Smooth muscle cell (in vitro differentiated cells): Measurements from ENCODE around the gene PARD6B. TPM values are rescaled to one million over a fixed set of nuclear protein-coding genes. Genes with fewer than 3 reads are reported as not detected.

Source experiments
- DNase-seq: peaks from one replicate; lab custom pipeline; 2025; ENCODE audit not compliant: unreplicated experiment; lab: John Stamatoyannopoulos, UW
- H2AFZ ChIP-seq: fragments of 200-600 bp; sonication (generic); 2 replicates; pipeline ENCODE4 v1.6.0; 2016; ENCODE audit warnings: antibody characterized with exemption, low read depth, mild to moderate bottlenecking
- H3F3A ChIP-seq: fragments of 200-600 bp; sonication (generic); 2 replicates; pipeline ENCODE4 v1.6.0; 2017; ENCODE audit warnings: antibody characterized with exemption, low read depth
- H3K27ac ChIP-seq: fragments of 200-600 bp; sonication (generic); 2 replicates; pipeline ENCODE4 v1.5.1; 2016; ENCODE audit warnings: low read depth, mild to moderate bottlenecking
- H3K27me3 ChIP-seq: fragments of 200-600 bp; sonication (generic); 2 replicates; pipeline ENCODE4 v1.6.1; 2016; ENCODE audit warnings: low read depth, mild to moderate bottlenecking
- H3K36me3 ChIP-seq: fragments of 200-600 bp; sonication (generic); 2 replicates; pipeline ENCODE4 v1.5.1; 2016; ENCODE audit warnings: low read depth
- H3K4me1 ChIP-seq: fragments of 200-600 bp; sonication (generic); 2 replicates; pipeline ENCODE4 v1.5.1; 2016; ENCODE audit warnings: low read depth
- H3K4me2 ChIP-seq: fragments of 200-600 bp; sonication (generic); 2 replicates; pipeline ENCODE4 v1.6.0; 2016; ENCODE audit warnings: mild to moderate bottlenecking
- H3K4me3 ChIP-seq: fragments of 200-600 bp; sonication (generic); 2 replicates; pipeline ENCODE4 v1.5.1; 2016; ENCODE audit warnings: mild to moderate bottlenecking
- H3K79me2 ChIP-seq: fragments of 200-600 bp; sonication (generic); 2 replicates; pipeline ENCODE4 v1.6.0; 2016; ENCODE audit warnings: low read depth, mild to moderate bottlenecking
- H3K9ac ChIP-seq: fragments of 200-600 bp; sonication (generic); 2 replicates; pipeline ENCODE4 v1.6.0; 2016; ENCODE audit warnings: low read depth
- H3K9me3 ChIP-seq: fragments of 200-600 bp; sonication (generic); replicated peaks from 2 replicates; pipeline ENCODE4 v1.5.1; 2016; ENCODE audit warnings: low read depth
- H4K20me1 ChIP-seq: fragments of 200-600 bp; sonication (generic); 2 replicates; pipeline ENCODE4 v1.6.0; 2016; ENCODE audit warnings: low read depth
- WGBS: methylation state at CpG from one replicate; pipeline ENCODE4 v1.1.7; 2016; ENCODE audit warnings: low lambda C conversion rate; 5-methylcytosine and 5-hydroxymethylcytosine counted together
- polyA plus RNA-seq: library from polyadenylated mRNA; unstranded; fragments of >200 nt; fragmentation: Nextera tagmentation; extraction: Ambion mirVana; gene quantifications from 2 replicates; pipeline ENCODE4 v1.2.1, GENCODE V29; 2016
- total RNA-seq: library from RNA; depleted of rRNA; stranded (reverse); fragments of >200 nt; gene quantifications from 2 replicates; pipeline ENCODE4 v1.2.3, GENCODE V29; 2014
- TF ChIP-seq, protein P1 (sequence below): fragments of 200-600 bp; sonication (generic); IDR thresholded peaks from 2 replicates; pipeline ENCODE4 v1.5.1; 2017; ENCODE audit warnings: borderline replicate concordance, mild to moderate bottlenecking, antibody characterized with exemption; ENCODE audit not compliant: insufficient read depth, poor library complexity, severe bottlenecking

PARD6B gene
- total and polyA plus RNA-seq, 2 experiments from 2014 or later: 0.26 to 6.5 TPM

- Histone ChIP-seq H3K36me3 (no peaks in the 10 kb centered on the region), H3K27me3 (no peaks in the 10 kb centered on the region), H3K9ac (no peak overlapping the region), H3K4me1 (no peaks in the 10 kb centered on the region), H2AFZ (no peak overlapping the region), H3F3A (peaks cover 3% of the 10 kb centered on the region), H3K27ac (no peak overlapping the region), H3K9me3 (no peaks in the 10 kb centered on the region), H4K20me1 (no peaks in the 10 kb centered on the region), H3K4me2 (no peak overlapping the region), H3K4me3 (no peak overlapping the region), H3K79me2 (no peaks in the 10 kb centered on the region)
- WGBS: 94% methylated on average over 6 of the region's 6 CpGs
- DNase-seq: no peak
- TF ChIP-seq, protein P1, sequence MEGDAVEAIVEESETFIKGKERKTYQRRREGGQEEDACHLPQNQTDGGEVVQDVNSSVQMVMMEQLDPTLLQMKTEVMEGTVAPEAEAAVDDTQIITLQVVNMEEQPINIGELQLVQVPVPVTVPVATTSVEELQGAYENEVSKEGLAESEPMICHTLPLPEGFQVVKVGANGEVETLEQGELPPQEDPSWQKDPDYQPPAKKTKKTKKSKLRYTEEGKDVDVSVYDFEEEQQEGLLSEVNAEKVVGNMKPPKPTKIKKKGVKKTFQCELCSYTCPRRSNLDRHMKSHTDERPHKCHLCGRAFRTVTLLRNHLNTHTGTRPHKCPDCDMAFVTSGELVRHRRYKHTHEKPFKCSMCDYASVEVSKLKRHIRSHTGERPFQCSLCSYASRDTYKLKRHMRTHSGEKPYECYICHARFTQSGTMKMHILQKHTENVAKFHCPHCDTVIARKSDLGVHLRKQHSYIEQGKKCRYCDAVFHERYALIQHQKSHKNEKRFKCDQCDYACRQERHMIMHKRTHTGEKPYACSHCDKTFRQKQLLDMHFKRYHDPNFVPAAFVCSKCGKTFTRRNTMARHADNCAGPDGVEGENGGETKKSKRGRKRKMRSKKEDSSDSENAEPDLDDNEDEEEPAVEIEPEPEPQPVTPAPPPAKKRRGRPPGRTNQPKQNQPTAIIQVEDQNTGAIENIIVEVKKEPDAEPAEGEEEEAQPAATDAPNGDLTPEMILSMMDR: no peak
Observed at GRCh38 chr20:50783903-50784302, 52.5 kb downstream of the PARD6B start.

- H3K4me3 ChIP-seq: no peak overlapping the region
- no peaks in the 10 kb centered on the region for H3K36me3 ChIP-seq
- no peak overlapping the region for H3K27ac ChIP-seq
- H3K9me3 ChIP-seq: no peaks in the 10 kb centered on the region
- no peaks in the 10 kb centered on the region for H3K4me1 ChIP-seq
- H3F3A ChIP-seq: peaks cover 7% of the 10 kb centered on the region
- no peak overlapping the region for H2AFZ ChIP-seq
- H4K20me1 ChIP-seq: no peaks in the 10 kb centered on the region
- no peak overlapping the region for H3K4me2 ChIP-seq
- 93% methylated on average over 4 of the region's 4 CpGs for WGBS
- DNase-seq: no peak
- H3K27me3 ChIP-seq: no peaks in the 10 kb centered on the region
- H3K79me2 ChIP-seq: no peaks in the 10 kb centered on the region
- H3K9ac ChIP-seq: no peak overlapping the region
- TF ChIP-seq, protein P1: no peak
Observed at GRCh38 chr20:50784464-50784863, 53.1 kb downstream of the PARD6B start.

DNA sequence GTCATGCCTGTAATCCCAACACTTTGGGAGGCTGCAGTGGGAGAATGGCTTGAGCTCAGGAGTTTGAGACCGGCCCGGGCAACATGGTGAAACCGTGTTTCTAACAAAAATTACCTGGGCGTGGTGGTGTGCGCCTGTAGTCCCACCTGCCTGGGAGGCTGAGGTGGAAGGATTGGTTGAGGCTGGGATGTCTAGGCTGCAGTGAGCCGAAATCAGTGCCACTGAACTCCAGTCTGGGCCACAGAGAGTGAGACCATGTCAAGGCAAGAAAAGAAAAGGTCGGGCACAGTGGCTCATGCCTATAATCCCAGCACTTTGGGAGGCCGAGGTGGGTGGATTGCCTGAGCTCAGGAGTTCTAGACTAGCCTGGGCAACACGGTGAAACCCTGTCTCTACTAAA, 55.3 kb downstream of the PARD6B start:
- DNase-seq: no peak
- H4K20me1 ChIP-seq: no peaks in the 10 kb centered on the region
- no peaks in the 10 kb centered on the region for H3K79me2 ChIP-seq
- TF ChIP-seq, protein P1: no peak
- no peaks in the 10 kb centered on the region for H3K27me3 ChIP-seq
- no peak overlapping the region for H3K27ac ChIP-seq
- H3F3A ChIP-seq: peaks cover 12% of the 10 kb centered on the region
- no peak overlapping the region for H3K4me3 ChIP-seq
- H3K9me3 ChIP-seq: no peaks in the 10 kb centered on the region
- peaks cover 11% of the 10 kb centered on the region for H3K4me1 ChIP-seq
- H3K36me3 ChIP-seq: no peaks in the 10 kb centered on the region
- H3K9ac ChIP-seq: no peak overlapping the region
- no peak overlapping the region for H2AFZ ChIP-seq
- no peak overlapping the region for H3K4me2 ChIP-seq
- 98% methylated on average over 9 of the region's 9 CpGs for WGBS

GRCh38 chr20:50787181-50787580, 55.8 kb downstream of the PARD6B start:
- Histone ChIP-seq H3K36me3 (no peaks in the 10 kb centered on the region), H3K27ac (no peak overlapping the region), H3K4me3 (no peak overlapping the region), H3K9ac (no peak overlapping the region), H3F3A (peaks cover 12% of the 10 kb centered on the region), H3K4me2 (no peak overlapping the region), H3K27me3 (no peaks in the 10 kb centered on the region), H3K4me1 (peaks cover 11% of the 10 kb centered on the region), H3K9me3 (no peaks in the 10 kb centered on the region), H4K20me1 (no peaks in the 10 kb centered on the region), H2AFZ (no peak overlapping the region), H3K79me2 (no peaks in the 10 kb centered on the region)
- TF ChIP-seq, protein P1: no peak
- 88% methylated on average over 2 of the region's 2 CpGs for WGBS
- no peak for DNase-seq
